NB4 (cell line): ENCODE results near the gene ZNF366.

Experiments
- CTCF ChIP-seq: IDR thresholded peaks from one replicate; pipeline ENCODE4 v1.5.1; 2012; ENCODE audit warnings: low read depth, low read length
- MAX ChIP-seq: IDR thresholded peaks from 2 replicates; pipeline ENCODE4 v1.6.1; 2011; ENCODE audit warnings: low read depth, low read length
- POLR2A ChIP-seq: IDR thresholded peaks from 2 replicates; pipeline ENCODE4 v1.6.1; 2011; ENCODE audit warnings: mild to moderate bottlenecking; ENCODE audit not compliant: insufficient read length; ENCODE audit errors: extremely low read depth

GRCh38 chr5:72505539-72506157 is 1.6 kb downstream of the ZNF366 start:
- TF ChIP-seq CTCF, result no peak
- TF ChIP-seq POLR2A, result no peak
- TF ChIP-seq MAX, result no peak
